Parathyroid adenoma (tissue), 2 donors: ENCODE measurements around the gene COX5A.

Experiments
- H2AFZ ChIP-seq: fragments of 300-600 bp; sonication (generic); one replicate; pipeline ENCODE4 v1.7.0; 2017; ENCODE audit warnings: antibody characterized with exemption, mild to moderate bottlenecking
- H3K27ac ChIP-seq: fragments of 300-600 bp; sonication (generic); one replicate; pipeline ENCODE4 v1.7.0; 2017
- H3K27me3 ChIP-seq: fragments of 300-600 bp; sonication (generic); one replicate; pipeline ENCODE4 v1.7.0; 2017; ENCODE audit warnings: low read length; ENCODE audit not compliant: control insufficient read depth, insufficient read depth
- H3K36me3 ChIP-seq: fragments of 300-600 bp; sonication (generic); one replicate; pipeline ENCODE4 v1.7.0; 2017; ENCODE audit warnings: low read length; ENCODE audit not compliant: control insufficient read depth, insufficient read depth
- H3K4me1 ChIP-seq: fragments of 300-600 bp; sonication (generic); one replicate; pipeline ENCODE4 v1.7.0; 2017; ENCODE audit warnings: control low read depth
- H3K4me2 ChIP-seq: fragments of 300-600 bp; sonication (generic); one replicate; pipeline ENCODE4 v1.7.0; 2017; ENCODE audit warnings: low read length
- H3K4me3 ChIP-seq: fragments of 300-600 bp; sonication (generic); one replicate; pipeline ENCODE4 v1.7.0; 2017; ENCODE audit warnings: low read depth, low read length
- H3K79me2 ChIP-seq: fragments of 300-600 bp; sonication (generic); one replicate; pipeline ENCODE4 v1.7.0; 2017; ENCODE audit warnings: control low read depth
- H3K9ac ChIP-seq: fragments of 300-600 bp; sonication (generic); one replicate; pipeline ENCODE4 v1.7.0; 2017; ENCODE audit warnings: mild to moderate bottlenecking
- H3K9me3 ChIP-seq: fragments of 300-600 bp; sonication (generic); one replicate; pipeline ENCODE4 v1.7.0; 2017; ENCODE audit warnings: low read length; ENCODE audit not compliant: control insufficient read depth
- CTCF ChIP-seq: fragments of 300-600 bp; sonication (generic); IDR thresholded peaks from one replicate; pipeline ENCODE4 v1.7.0; 2017; ENCODE audit warnings: antibody characterized with exemption, mild to moderate bottlenecking
- donor health status: primary hyperparathyroidism.

Gene COX5A

GRCh38 chr15:74893627-74894026, 44.2 kb downstream of the COX5A start:
- H3K4me3 ChIP-seq = no peak overlapping the region
- H3K27me3 ChIP-seq = no peaks in the 10 kb centered on the region
- no peaks in the 10 kb centered on the region for H3K4me1 ChIP-seq
- TF ChIP-seq CTCF = no peak
- no peak overlapping the region for H3K27ac ChIP-seq
- H3K79me2 ChIP-seq = no peaks in the 10 kb centered on the region
- H3K36me3 ChIP-seq = no peaks in the 10 kb centered on the region
- H2AFZ ChIP-seq = no peak overlapping the region
- no peaks in the 10 kb centered on the region for H3K9me3 ChIP-seq
- no peak overlapping the region for H3K4me2 ChIP-seq
- H3K9ac ChIP-seq = no peak overlapping the region

GRCh38 chr15:74892931-74893330, 44.9 kb downstream of the COX5A start:
- Histone ChIP-seq H3K4me1 (no peaks in the 10 kb centered on the region), H3K27ac (no peak overlapping the region), H3K9ac (no peak overlapping the region), H3K4me2 (no peak overlapping the region), H3K36me3 (no peaks in the 10 kb centered on the region), H3K4me3 (no peak overlapping the region), H3K9me3 (no peaks in the 10 kb centered on the region), H2AFZ (no peak overlapping the region), H3K79me2 (no peaks in the 10 kb centered on the region), H3K27me3 (no peaks in the 10 kb centered on the region)
- no peak for TF ChIP-seq CTCF

GRCh38 chr15:74892313-74892712, 45.6 kb downstream of the COX5A start:
- Histone ChIP-seq H3K27ac (no peak overlapping the region), H3K4me3 (no peak overlapping the region), H2AFZ (no peak overlapping the region), H3K27me3 (no peaks in the 10 kb centered on the region), H3K4me2 (no peak overlapping the region), H3K9ac (no peak overlapping the region), H3K79me2 (no peaks in the 10 kb centered on the region), H3K36me3 (no peaks in the 10 kb centered on the region), H3K9me3 (no peaks in the 10 kb centered on the region), H3K4me1 (no peaks in the 10 kb centered on the region)
- no peak for TF ChIP-seq CTCF

DNA sequence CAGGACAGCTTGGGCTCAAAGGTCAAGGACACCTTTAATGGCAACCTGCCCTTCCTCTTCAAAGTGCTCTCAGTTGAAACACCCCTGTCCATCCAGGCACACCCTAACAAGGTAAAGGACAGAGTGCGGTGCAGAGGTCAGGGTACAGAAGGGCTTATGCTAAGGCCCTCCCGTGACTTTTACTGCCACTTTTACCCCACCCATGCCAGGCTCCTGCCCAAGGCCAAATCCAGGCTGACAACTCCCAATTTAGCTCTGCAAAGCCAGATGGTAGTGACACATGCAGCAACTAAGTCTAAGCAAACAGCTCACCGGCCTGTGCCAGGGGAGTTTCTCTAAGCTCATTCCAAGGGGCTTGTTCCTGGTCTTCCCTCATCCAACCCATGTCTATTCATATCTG, 46.4 kb downstream of the COX5A start:
- H3K27ac ChIP-seq = no peak overlapping the region
- no peak overlapping the region for H3K4me2 ChIP-seq
- no peaks in the 10 kb centered on the region for H3K9me3 ChIP-seq
- H3K27me3 ChIP-seq = no peaks in the 10 kb centered on the region
- no peaks in the 10 kb centered on the region for H3K36me3 ChIP-seq
- H3K4me1 ChIP-seq = no peaks in the 10 kb centered on the region
- no peaks in the 10 kb centered on the region for H3K79me2 ChIP-seq
- H3K4me3 ChIP-seq = no peak overlapping the region
- H2AFZ ChIP-seq = no peak overlapping the region
- no peak overlapping the region for H3K9ac ChIP-seq
- no peak for TF ChIP-seq CTCF

DNA sequence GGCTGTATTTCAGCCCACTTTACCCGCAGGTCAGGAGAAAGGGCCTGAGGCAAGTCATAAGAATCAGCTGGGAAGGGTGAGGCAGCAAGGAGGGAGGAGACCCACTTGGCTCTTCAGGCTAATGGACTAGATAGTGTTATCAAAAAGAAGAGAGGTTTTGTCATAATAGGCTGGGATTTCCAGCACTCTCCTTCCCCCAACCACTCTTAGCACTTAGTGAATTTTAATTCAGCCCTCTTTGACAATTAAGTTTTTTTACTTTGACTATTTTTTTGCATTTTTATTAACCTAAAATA, 47.3 kb downstream of the COX5A start:
- H3K27ac ChIP-seq = peak overlapping the region; percentile 54
- no peaks in the 10 kb centered on the region for H3K4me1 ChIP-seq
- TF ChIP-seq CTCF = no peak

More for the DNA sequence above, 47.3 kb downstream of the COX5A start:
- H2AFZ ChIP-seq = no peak overlapping the region
- H3K4me3 ChIP-seq = peak overlapping the region; percentile 78
- peak overlapping the region; percentile 85 for H3K4me2 ChIP-seq
- H3K9me3 ChIP-seq = no peaks in the 10 kb centered on the region
- no peaks in the 10 kb centered on the region for H3K36me3 ChIP-seq
- H3K79me2 ChIP-seq = no peaks in the 10 kb centered on the region
- H3K9ac ChIP-seq = no peak overlapping the region
- no peaks in the 10 kb centered on the region for H3K27me3 ChIP-seq
